Psoas muscle (tissue), 8 donors: ENCODE results near the gene BNC2. TPM values are rescaled to one million over a fixed set of nuclear protein-coding genes. Genes with fewer than 3 reads are reported as not detected.

Experiments
- ATAC-seq, 4 donors: fragments of 200-7000 bp; cut with Tn5 transposase; one replicate each; pipeline ENCODE4 v1.9.1; 2020; ENCODE audit warnings: moderate library complexity in 3 of 4, mild to moderate bottlenecking in 2 of 4
- DNase-seq, 2 donors: peaks; one replicate each; pipeline ENCODE4 v3.0.0-alpha.2; 2020
- H3K27ac ChIP-seq: fragments of 200-600 bp; one replicate; pipeline ENCODE4 v1.8.0; 2022
- H3K27me3 ChIP-seq, 3 donors: fragments of 200-600 bp in 1 of 3; one replicate each; pipeline versions ENCODE4 v1.6.1 to v1.8.0; 2013 to 2022; ENCODE audit warnings: low read length in 2 of 3, mild to moderate bottlenecking in 2 of 3, moderate library complexity in 1 of 3; ENCODE audit not compliant: insufficient read depth in 3 of 3
- H3K36me3 ChIP-seq, 2 donors: fragments of 200-600 bp in 1 of 2; one replicate each; pipeline versions ENCODE4 v1.6.1 to v1.8.0; 2013 to 2022; ENCODE audit warnings: low read depth in 1 of 2, mild to moderate bottlenecking in 1 of 2, moderate library complexity in 1 of 2; ENCODE audit not compliant: insufficient read depth in 1 of 2
- H3K4me1 ChIP-seq: fragments of 200-600 bp; one replicate; pipeline ENCODE4 v1.8.0; 2022
- H3K4me3 ChIP-seq: fragments of 200-600 bp; one replicate; pipeline ENCODE4 v1.8.0; 2022; ENCODE audit warnings: mild to moderate bottlenecking
- H3K9me3 ChIP-seq: fragments of 200-600 bp; one replicate; pipeline ENCODE4 v1.8.0; 2022
- WGBS, 3 donors: extraction: QIAGEN DNeasy Blood & Tissue Kit; methylation state at CpG; one replicate each; pipeline versions ENCODE4 v1.1.6 to v1.1.7; 2013; 5-methylcytosine and 5-hydroxymethylcytosine counted together
- intact Hi-C, 2 donors: fragments of 100-400 bp; cut with DNase I; formaldehyde crosslinking; loops; one replicate each; pipeline versions ENCODE4 v1.11.0 to v1.14.2; 2022
- polyA plus RNA-seq, 3 donors: library from polyadenylated mRNA; stranded (reverse); fragments of 200-250 nt; gene quantifications; one replicate each; pipeline ENCODE4 v1.2.3, GENCODE V29; 2013
- total RNA-seq, 4 donors: library from RNA; stranded (reverse); fragmentation: NEBNext Ultra II Directional in 2 of 4; extraction: Animal tissue kit (Norgen Biotek cat#: 25700) in 2 of 4; gene quantifications; one replicate each; pipeline versions ENCODE4 v1.2.1 to v1.2.4, GENCODE V29; 2021 to 2023
- TF ChIP-seq, protein P1 (sequence below): fragments of 200-600 bp; IDR thresholded peaks from one replicate; pipeline ENCODE4 v1.8.0; 2022; ENCODE audit warnings: antibody characterized with exemption
- donor health status: healthy with polysubstance abuse.
- donor health status: DM: no; HTN: no; CAD: no; lungs with moderate emphysema.
- donor health status: Bipolar disorder and iron deficiency.
- donor health status: healthy.
- donor health status: DM: yes; HTN: yes; CAD: no.
- donor health status: DM: no; HTN: no; CAD: no.
- donor health status: DM: no; HTN: no; CAD: no.
- donor health status: DM: yes; HTN: yes; CAD: no.

Gene BNC2
- total and polyA plus RNA-seq, 7 donors = 1.3 to 168 (median 44.1) TPM

DNA sequence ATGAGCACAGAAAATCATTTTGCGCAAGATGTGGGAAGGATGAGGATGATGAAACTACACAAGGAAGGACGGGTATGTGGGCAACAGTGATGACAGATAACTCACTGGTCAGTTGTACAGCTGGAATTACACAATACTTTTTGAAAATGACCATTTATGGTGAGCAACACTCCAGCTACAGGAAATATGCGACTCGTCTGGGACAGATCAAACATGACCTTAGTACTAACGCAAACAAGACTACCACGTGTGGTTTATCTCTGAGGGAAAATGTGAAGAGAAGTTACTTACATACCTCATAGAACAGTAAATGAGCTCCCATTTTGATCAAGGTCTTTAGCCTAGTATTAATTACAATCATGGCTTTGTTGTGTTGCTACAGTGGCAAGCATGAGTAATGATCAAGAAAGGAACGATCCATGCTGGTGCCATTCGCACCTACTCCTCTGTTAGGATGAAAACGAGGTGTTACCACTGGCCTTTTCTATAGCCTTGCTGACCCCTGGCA, 456.9 kb downstream of the BNC2 start:
- no peaks in the 10 kb centered on the region for H3K9me3 ChIP-seq
- H3K36me3 ChIP-seq = no peaks in the 10 kb centered on the region
- ATAC-seq (peak; percentile 68 to 84 (median 78)), DNase-seq (no peak)
- no peak overlapping the region for H3K4me3 ChIP-seq
- intact Hi-C loops = no loop called here
- no peaks in the 10 kb centered on the region for H3K4me1 ChIP-seq
- TF ChIP-seq, protein P1, sequence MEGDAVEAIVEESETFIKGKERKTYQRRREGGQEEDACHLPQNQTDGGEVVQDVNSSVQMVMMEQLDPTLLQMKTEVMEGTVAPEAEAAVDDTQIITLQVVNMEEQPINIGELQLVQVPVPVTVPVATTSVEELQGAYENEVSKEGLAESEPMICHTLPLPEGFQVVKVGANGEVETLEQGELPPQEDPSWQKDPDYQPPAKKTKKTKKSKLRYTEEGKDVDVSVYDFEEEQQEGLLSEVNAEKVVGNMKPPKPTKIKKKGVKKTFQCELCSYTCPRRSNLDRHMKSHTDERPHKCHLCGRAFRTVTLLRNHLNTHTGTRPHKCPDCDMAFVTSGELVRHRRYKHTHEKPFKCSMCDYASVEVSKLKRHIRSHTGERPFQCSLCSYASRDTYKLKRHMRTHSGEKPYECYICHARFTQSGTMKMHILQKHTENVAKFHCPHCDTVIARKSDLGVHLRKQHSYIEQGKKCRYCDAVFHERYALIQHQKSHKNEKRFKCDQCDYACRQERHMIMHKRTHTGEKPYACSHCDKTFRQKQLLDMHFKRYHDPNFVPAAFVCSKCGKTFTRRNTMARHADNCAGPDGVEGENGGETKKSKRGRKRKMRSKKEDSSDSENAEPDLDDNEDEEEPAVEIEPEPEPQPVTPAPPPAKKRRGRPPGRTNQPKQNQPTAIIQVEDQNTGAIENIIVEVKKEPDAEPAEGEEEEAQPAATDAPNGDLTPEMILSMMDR = no peak
- WGBS, 3 donors = 78 to 85% (median 84%) methylated on average over 9 of the region's 9 CpGs
- H3K27ac ChIP-seq = peak overlapping the region; percentile 53
- H3K27me3 ChIP-seq = no peaks in the 10 kb centered on the region

GRCh38 chr9:16412740-16413139, 457.7 kb downstream of the BNC2 start:
- Histone ChIP-seq H3K27ac (no peak overlapping the region), H3K27me3 (no peaks in the 10 kb centered on the region), H3K4me3 (no peak overlapping the region), H3K36me3 (no peaks in the 10 kb centered on the region), H3K9me3 (no peaks in the 10 kb centered on the region), H3K4me1 (no peaks in the 10 kb centered on the region)
- TF ChIP-seq, protein P1 = no peak
- peak in 1 of 4 donors; percentile 56 for ATAC-seq
- no peak for DNase-seq
- intact Hi-C loops = no loop called here
- 70 to 73% (median 72%) methylated on average over 4 of the region's 4 CpGs for WGBS, 3 donors

DNA sequence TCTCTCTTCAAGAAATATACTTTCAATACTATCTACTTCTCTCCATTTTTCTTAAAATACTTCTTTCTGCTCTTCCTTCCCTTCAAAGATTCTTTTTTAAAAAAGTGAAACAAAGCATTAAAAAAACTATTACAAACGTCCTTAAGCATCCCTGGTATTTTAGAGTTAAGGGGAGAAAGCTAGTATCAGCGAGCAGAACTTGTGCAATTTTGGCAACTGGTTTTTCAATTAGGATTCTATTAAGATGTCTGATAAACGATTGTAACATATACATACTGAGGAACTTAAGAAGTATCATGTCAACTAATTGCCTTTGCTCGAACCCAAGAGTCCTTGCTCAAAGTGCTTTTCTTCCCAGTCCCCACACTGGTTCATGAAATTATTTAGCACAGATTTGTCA, 459.2 kb downstream of the BNC2 start:
- intact Hi-C loops = no loop called here
- Histone ChIP-seq H3K9me3 (no peaks in the 10 kb centered on the region), H3K27ac (no peak overlapping the region), H3K4me1 (no peaks in the 10 kb centered on the region), H3K27me3 (no peaks in the 10 kb centered on the region), H3K36me3 (no peaks in the 10 kb centered on the region), H3K4me3 (no peak overlapping the region)
- TF ChIP-seq, protein P1 = no peak
- DNase-seq (no peak), ATAC-seq (no peak)
- 64 to 71% (median 71%) methylated on average over 4 of the region's 4 CpGs for WGBS, 3 donors

DNA sequence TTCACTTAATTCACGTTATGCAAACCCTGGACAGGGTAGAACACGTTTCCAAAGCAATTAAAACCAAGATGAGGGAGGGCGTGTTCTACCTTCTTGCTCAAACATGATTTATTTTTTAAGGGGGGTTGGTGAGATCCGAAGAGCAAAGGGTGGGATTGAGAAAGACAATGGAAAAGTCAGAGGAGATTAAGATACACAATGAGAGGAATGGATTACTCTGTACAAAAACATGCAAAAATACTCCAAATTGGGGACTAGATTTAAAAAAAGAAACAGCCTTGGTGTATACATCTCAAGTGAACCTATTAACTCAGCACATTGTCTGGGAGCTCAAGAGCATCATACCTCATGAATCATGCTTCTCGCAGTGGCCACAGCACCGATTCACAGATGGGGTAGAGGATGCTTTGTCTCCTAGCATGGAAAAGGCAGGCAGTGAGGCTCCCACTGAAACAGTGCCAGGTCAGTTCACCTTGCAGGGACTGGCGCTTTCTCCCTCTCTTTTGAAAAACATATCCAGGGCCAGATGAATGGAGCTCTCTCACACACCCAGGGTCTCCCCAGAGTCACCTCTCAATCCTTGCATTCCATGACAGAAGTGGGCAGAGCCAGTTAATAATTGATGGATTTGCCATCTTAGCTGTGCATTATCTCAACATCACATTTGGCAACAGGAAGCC, 459.7 kb downstream of the BNC2 start:
- intact Hi-C loops = no loop called here
- H3K27ac ChIP-seq = no peak overlapping the region
- no peaks in the 10 kb centered on the region for H3K36me3 ChIP-seq
- 87 to 91% (median 88%) methylated on average over 7 of the region's 7 CpGs for WGBS, 3 donors
- no peaks in the 10 kb centered on the region for H3K9me3 ChIP-seq
- no peaks in the 10 kb centered on the region for H3K4me1 ChIP-seq
- no peak overlapping the region for H3K4me3 ChIP-seq
- no peak for DNase-seq
- ATAC-seq = no peak
- no peaks in the 10 kb centered on the region for H3K27me3 ChIP-seq
- TF ChIP-seq, protein P1 = no peak

GRCh38 chr9:16407617-16408016, 462.9 kb downstream of the BNC2 start:
- intact Hi-C loops = no loop called here
- Histone ChIP-seq H3K4me3 (no peak overlapping the region), H3K9me3 (no peaks in the 10 kb centered on the region), H3K27me3 (no peaks in the 10 kb centered on the region), H3K27ac (no peak overlapping the region), H3K36me3 (no peaks in the 10 kb centered on the region), H3K4me1 (no peaks in the 10 kb centered on the region)
- ATAC-seq (no peak), DNase-seq (no peak)
- 92 to 94% (median 94%) methylated on average over 2 of the region's 2 CpGs for whole genome bisulfite sequencing, 3 donors
- TF ChIP-seq, protein P1 = no peak
